HG03103 (cell line): ENCODE measurements around the gene CXCL8.
"Not testable (repeated sequence)": the region's sequence is repeated elsewhere in the genome, so short reads cannot be mapped to it uniquely, and the experiment has no call there.

Experiments used
- ATAC-seq: cut with Tn5 transposase; IDR thresholded peaks from one replicate; pipeline ENCODE4 v1.9.1; 2021; ENCODE audit warnings: low read depth; ENCODE audit not compliant: unreplicated experiment

The CXCL8 gene

DNA sequence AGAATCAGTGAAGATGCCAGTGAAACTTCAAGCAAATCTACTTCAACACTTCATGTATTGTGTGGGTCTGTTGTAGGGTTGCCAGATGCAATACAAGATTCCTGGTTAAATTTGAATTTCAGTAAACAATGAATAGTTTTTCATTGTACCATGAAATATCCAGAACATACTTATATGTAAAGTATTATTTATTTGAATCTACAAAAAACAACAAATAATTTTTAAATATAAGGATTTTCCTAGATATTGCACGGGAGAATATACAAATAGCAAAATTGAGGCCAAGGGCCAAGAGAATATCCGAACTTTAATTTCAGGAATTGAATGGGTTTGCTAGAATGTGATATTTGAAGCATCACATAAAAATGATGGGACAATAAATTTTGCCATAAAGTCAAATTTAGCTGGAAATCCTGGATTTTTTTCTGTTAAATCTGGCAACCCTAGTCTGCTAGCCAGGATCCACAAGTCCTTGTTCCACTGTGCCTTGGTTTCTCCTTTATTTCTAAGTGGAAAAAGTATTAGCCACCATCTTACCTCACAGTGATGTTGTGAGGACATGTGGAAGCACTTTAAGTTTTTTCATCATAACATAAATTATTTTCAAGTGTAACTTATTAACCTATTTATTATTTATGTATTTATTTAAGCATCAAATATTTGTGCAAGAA is 2.3 kb downstream of the CXCL8 start:
- ATAC-seq = no peak

DNA sequence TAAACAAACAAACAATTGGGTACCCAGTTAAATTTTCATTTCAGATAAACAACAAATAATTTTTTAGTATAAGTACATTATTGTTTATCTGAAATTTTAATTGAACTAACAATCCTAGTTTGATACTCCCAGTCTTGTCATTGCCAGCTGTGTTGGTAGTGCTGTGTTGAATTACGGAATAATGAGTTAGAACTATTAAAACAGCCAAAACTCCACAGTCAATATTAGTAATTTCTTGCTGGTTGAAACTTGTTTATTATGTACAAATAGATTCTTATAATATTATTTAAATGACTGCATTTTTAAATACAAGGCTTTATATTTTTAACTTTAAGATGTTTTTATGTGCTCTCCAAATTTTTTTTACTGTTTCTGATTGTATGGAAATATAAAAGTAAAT is 2.9 kb downstream of the CXCL8 start:
- ATAC-seq = no peak

DNA sequence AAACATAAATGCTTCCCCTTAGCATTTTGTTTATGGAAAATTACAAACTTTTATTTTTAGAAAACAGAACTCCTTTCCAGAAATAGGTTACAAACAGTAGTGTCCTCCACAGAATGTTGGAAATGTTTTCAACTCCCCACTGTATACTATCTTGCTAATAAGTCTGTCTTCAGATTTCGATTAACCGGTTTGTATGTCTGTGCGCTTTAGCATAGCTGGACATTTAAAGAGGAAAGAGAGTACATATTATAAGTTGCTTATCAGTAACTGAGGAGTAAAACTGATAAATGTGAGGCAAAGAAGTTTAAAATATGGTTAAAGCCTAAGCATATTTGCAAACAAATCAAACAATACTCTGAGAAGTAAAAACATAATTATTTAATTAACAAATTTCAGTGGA is 3.4 kb downstream of the CXCL8 start:
- ATAC-seq = no peak

DNA sequence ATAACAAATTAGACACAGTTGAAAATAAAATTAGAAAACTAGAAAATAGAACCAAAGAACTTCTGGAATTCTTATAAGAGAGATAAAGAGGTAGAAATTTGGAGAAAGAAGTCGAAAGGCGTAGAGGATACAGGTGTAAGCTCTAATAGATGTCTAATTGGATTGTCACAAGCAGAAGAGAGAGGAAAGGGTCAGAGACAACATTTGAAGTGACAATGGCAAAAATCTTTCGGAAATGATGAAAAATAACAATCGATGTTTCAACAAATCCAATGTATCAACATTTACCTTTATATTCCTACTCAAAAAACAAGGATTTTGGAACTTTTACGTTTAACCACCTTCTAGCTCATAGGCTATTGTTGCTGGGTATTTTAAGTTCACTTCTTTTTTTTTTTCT is 3.8 kb downstream of the CXCL8 start:
- no peak for ATAC-seq

DNA sequence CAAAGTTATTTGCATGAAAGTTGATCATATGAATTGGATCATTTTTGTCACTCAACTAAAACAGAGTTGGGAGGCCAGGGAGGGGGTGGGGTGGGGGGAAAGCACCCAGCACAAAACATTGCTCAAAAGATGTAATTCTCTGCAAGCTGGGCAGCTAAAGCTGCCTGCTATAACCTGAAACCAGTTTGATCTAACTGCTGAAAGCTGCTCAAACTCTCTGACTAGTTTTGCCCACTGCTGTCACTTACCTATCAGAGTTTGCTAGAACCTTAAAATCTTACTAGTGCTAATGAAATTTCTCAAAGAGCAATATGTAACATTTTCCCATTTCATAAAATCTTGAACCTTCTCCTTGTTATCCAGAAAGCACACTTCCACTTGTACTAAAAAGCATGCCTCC is 10.4 kb downstream of the CXCL8 start:
- no peak for ATAC-seq

DNA sequence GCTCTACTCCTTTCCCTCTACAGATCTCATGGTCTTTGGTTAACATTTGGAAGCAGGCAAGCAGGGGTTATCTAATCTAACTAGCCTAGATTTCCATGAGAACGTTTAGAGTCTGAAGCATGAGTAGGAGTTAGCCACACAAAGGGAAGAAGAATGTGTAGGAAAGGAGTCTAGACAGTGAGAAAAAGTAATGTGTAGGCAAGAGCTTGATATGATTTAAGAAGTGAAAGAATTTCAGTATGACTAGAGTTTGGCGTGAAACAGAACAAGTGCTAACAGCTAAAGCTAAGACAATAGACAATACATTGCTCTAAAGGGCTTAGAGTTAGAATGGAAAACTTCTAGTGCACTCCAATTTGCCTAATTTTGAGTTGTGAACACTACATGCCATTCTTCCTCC is 10.8 kb downstream of the CXCL8 start:
- ATAC-seq = no peak

DNA sequence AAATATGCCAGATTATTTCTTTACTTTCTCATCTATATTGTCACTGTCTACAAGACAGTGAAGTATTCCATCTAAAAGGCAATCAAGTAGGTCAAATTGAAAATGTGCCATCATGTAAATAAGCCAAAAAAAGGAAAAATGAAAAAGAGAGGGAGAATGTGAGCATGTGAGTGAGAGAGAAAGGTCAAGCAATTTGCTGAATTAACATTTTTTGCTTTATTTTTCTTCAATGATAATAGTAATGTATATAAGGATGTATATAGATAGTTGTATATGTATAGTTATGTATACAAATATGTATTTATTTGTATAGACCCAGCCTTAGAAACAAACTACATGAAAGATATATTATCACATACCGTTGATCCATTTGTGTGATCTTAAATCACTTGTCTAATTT is 11.5 kb downstream of the CXCL8 start:
- ATAC-seq = no peak

DNA sequence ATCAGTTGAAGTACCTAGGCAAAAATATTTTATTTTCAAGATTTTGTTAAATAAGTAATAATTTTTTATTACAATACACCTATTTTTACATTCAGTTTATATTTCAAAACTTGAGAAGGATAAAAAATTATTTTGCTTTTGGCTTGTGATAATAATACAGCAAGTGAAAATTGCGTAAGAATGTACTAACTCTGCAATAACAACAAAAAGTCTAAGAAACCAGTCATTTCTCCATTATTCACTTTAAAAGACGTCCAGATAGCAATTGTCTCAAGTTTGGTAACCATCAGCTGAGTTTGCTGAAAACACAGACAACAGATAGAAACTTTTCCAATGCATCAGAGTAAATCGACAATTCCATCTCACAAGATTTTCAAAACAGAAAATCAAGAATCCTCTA is 12.1 kb downstream of the CXCL8 start:
- no peak for ATAC-seq

DNA sequence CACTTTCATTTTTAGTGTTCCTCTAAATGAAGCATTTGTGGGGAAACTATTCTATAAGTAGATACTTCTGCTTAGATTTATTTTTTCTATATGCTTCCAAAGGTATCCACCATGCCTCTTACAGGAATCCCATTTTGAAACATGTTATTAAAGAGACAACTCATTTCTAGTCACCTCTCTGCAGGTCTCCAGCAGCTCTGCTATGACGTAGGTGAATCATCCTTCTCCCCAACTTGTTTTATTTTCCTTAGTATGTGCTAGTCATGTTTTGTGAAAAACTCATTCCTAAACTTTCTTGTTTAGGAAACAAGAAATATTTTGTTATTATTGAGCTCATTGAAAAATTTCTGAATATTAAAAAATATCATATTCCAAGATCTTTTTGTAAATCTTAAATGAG is 12.8 kb downstream of the CXCL8 start:
- ATAC-seq = no peak

DNA sequence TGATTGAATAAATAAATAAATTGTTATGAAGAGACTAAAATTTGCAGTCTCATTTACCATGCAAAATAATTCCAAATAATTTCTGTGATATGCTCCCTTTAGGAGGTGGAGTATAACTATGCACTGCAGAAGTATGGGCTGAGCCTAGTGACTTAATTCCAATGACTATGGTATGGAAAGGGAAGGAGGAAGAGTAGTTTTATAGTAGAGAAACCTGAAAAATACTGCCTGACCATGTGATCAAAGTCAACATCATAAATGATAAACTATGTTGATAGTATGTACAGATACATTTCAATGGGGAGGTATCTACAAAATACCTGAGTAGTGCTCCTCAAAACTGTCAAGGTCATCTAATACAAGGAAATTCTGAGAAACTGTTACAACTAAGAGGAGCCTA is 14.6 kb downstream of the CXCL8 start:
- ATAC-seq = no peak

DNA sequence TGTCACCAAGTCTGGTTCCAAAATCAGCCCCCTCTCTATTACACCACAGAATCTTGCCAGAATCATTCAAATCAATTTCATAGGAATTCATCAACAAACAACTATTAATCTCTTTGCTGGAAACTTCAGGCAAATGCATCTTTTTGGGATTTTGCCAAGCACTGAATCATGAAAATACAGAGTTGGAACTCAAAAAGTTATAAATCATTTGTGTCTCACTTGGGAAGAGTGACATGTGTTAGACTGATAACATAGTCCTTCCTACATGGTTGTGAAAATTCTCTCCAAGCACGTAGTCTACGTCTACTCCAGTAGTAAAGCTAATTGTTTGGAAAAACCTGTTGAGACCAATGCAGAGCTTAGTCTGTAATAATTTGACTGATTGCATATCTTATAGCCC is 19.0 kb downstream of the CXCL8 start:
- ATAC-seq = no peak

DNA sequence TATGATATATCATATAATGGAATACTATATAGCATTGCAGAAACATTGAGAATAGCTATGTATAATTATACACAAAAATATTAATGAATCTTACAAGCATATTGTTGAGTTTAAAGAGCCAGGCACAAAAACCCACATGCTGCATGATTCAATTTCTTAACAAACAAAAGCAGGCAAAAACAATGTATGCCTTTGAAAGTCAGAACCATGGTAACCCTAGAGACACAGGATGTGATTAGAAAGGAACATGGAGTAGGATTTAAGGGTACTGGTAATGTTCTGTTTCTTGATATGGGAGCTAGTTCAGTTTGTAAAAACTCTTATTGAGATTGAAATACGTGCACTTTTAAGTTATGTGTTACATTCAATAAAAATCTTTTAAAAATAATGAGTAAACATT is 21.5 kb downstream of the CXCL8 start:
- no peak for ATAC-seq

DNA sequence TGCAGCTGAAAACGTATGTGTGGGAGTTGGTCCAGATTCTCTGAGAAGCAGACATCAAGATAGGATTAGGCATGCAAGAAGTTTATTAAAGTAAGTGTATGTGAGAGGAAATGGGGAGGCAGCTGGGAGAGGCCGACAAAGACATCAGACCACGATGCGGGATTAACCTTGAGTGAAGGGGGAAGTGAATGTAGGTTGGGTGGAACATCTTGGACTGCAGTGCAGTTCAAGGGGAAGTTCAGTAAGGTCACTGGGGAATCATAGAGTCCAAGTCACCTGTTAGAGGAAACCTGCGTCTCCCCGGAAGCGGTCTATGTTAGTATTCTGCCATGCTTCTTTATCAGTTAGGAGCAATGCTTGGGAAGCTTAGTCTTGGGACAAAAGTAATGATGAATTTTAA is 22.0 kb downstream of the CXCL8 start:
- ATAC-seq = no peak

DNA sequence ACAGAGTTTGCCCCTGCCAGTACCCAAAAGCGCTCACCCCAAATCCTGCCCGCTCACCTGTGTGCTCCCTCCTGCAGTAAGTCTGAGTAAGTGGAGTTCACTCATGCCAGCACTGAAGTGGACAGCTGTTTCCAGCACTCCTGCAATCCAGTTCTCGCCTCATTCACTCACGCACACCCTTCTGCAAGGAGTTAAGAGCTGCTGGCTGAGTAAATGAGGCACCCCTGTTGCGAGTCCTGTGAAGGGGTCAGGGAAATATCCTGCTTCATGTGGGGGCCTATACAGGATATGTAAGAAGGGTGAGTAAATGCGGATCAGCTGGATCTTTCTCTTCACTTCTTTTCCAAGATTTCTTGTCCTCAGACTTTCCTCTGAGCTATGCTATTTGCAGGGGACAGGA is 23.5 kb downstream of the CXCL8 start:
- ATAC-seq = no peak

DNA sequence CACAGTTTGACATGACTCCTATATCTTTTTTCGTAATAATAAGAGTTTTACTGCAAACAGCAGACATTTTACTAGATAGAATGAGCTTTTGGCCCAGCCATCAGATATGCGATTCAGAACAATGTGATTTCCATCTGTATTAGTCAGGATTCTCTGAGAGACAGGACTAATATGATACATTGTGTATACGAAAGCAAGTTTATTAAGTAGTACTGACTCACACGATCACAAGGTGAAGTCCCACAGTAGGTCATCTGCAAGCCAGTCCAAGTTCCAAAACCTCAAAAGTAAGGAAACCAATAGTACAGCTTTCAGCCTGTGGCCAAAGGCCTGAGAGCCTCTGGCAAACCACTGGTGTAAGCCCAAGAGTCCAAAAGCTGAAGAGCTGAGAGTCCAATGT is 24.1 kb downstream of the CXCL8 start:
- no peak for ATAC-seq

DNA sequence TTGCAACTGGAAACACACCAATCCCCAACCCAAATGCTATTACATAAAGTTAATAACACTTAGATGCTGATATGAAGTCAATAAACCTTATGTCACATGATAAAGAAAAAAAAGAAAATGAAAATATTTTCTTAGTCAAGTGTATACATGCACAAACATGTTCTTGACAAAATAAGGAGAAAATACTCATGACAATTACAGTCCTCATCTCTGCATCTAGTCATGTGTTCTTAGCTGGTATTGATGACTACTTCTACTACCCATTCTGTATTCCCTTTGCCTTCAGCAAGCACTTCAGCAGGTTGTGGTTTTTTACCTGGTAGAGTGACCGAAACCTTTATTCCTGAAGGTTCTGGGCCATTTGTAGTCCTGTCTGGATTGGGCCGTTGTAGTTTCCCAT is 24.9 kb downstream of the CXCL8 start:
- no peak for ATAC-seq

DNA sequence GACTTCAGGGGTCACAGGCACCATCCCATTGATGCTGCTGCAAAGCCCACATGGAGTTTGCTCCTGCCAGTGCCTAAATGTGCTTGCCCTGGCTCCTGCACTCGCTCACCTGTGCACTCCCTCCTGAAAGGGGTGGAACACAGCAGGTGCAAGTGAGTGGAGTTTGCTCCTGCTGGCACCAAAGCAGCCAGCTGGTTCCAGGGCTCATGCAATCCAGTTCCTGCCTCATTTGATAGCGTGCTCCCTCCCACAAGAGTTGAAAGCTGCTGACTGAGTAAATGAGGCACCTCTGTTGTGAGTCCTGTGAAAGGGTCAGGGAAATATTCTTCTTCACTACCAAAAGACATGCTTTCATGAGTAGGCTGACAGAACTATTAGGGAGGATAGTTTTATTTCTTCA is 30.5 kb downstream of the CXCL8 start:
- no peak for ATAC-seq

DNA sequence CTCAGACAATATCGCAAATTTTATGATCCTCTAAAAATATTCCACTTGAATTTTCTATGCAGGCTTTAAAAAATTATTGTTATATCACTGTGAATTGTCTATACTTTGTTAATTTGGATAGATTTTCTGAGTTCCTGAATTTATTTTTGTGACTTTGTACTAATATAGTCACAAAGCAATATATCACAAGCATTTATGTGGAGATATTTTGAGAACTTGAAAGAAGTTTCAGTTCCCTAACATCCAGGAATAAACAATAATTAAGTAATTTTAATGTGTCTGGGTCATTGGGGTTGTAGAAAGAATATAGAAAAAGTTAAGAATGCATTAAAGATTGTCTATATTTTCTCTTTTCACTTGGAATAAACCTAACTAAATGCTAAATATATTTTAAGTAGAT is 32.0 kb downstream of the CXCL8 start:
- no peak for ATAC-seq

DNA sequence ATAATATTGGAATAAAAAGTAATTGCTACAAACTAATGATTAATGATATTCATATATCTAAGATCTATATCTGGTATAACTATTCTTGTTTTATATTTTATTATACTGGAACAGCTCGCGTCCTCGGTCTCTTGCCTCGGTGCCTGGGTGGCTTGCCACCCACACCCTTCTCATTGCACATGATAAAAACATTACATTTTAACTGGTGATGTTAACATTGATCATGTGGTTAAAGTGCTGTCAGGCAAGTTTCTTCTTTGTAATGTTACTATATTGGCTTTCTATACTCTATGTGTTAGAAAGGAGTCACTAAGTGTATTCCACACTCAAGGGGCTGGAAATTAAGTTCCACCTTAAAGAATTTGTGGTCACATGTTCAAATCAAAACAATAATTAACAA is 34.0 kb downstream of the CXCL8 start:
- not testable (repeated sequence) for ATAC-seq

DNA sequence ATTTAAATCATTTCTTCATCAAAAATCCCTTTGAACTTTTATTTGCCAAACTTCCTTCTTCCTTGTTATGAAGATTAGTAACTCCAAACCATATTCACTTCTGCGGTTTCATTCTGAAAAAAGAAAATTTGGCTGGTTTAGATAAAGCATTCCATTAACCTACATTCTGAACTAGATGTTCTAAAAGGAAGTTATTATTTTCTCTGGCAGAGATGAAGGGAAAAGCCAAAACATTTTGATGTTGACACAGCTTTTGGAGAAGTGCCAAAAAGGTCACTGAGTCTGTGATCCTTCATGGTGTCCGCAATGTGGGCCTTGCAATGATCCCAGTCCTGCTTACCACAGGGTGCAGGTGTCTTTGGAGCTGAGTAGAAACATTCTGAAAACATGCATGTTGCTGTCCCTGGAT is 36.0 kb downstream of the CXCL8 start:
- no peak for ATAC-seq

DNA sequence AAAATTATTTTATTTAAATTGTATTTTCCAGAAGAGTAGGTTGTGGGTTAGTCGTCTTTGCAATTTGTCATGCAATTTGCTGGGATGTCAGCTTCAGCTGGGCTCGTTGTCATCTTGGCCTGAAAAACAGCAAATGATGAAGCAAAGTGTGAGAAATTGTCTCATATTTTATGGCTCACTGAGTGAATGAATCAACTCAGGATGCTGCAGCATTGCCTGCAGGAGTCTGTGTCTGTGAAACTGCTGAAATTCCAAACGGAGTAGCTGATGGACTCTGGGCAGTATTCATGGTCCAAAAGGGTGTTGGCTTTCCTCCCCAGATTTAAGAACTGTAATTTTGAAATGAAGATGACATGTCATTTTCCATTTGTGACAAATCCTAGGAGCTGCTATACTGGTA is 37.2 kb downstream of the CXCL8 start:
- no peak for ATAC-seq

DNA sequence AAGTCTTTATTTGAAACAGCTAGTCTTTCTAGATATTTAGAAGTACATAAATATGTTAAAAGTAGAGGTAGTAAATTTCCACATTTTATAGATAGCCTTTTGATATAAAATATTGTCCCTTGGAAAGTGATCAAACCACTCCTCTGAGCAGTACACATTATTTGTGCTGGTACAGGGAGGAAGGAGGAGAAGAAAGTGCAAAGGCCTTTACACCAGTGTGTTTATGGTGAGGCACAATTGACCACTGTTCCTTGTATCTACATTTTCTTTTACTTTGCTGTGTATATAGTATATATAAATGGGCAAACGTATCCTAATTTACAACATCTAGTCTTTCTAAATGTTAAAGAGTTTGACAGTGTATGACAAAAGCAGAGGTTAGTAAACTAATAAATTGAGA is 39.9 kb downstream of the CXCL8 start:
- no peak for ATAC-seq

DNA sequence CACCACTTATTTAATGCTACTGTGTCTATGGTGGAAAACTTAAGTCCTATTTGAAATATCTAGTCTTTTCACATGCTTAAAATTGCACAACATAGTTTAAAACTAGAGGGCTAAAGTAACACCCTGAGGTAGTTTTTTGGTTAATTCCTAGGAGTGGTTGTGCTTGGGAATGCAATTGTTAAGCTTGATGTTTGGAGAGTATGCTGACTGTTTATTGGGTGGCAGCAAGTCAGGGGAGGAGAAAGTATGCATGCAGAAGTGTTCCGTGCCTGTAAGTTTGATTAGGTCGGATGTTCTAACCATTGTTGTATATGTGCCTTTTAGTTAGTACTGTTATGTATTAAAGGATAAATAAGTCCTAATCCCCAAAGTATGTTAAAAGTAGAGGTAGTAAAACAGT is 40.5 kb downstream of the CXCL8 start:
- no peak for ATAC-seq
